HepG2 (cell line): ENCODE results near the gene SLC2A2. TPM values are rescaled to one million over a fixed set of nuclear protein-coding genes. Genes with fewer than 3 reads are reported as not detected.

Source experiments
- ARID5B ChIP-seq: IDR thresholded peaks from 2 replicates; pipeline ENCODE4 v1.4.0; 2020; ENCODE audit warnings: mild to moderate bottlenecking, missing genetic modification reagents
- EHMT2 ChIP-seq: fragments of 200-600 bp; sonication (generic); IDR thresholded peaks from 2 replicates; pipeline ENCODE4 v1.7.0; 2017; ENCODE audit warnings: antibody characterized with exemption, low read depth, low read length, borderline replicate concordance
- ELF3 ChIP-seq: IDR thresholded peaks from 2 replicates; pipeline ENCODE4 v1.6.1; 2016; ENCODE audit warnings: missing genetic modification reagents, missing compliant biosample characterization
- GATAD1 ChIP-seq: IDR thresholded peaks from 2 replicates; pipeline ENCODE4 v1.6.1; 2016; ENCODE audit warnings: missing genetic modification reagents, missing compliant biosample characterization
- KAT7 ChIP-seq: IDR thresholded peaks from 2 replicates; pipeline ENCODE4 v1.6.1; 2018; ENCODE audit warnings: borderline replicate concordance, missing compliant biosample characterization
- MIER2 ChIP-seq: IDR thresholded peaks from 2 replicates; pipeline ENCODE4 v1.6.1; 2016; ENCODE audit warnings: missing biosample characterization, missing genetic modification reagents
- NAIF1 ChIP-seq: sonication (generic); formaldehyde crosslinking; IDR thresholded peaks from 2 replicates; pipeline ENCODE4 v1.5.0; 2020; ENCODE audit warnings: mild to moderate bottlenecking, missing genetic modification reagents, borderline replicate concordance
- NCOA1 ChIP-seq: sonication (generic); formaldehyde crosslinking; IDR thresholded peaks from 2 replicates; pipeline ENCODE4 v1.9.0; 2021; ENCODE audit warnings: missing genetic modification reagents
- RAD21 ChIP-seq: fragments of 450-650 bp; formaldehyde crosslinking; IDR thresholded peaks from 2 replicates; pipeline ENCODE4 v1.5.0; 2020; ENCODE audit warnings: mild to moderate bottlenecking
- SOX5 ChIP-seq: IDR thresholded peaks from 2 replicates; pipeline ENCODE4 v1.6.1; 2016; ENCODE audit warnings: borderline replicate concordance
- SOX6 ChIP-seq, 2 experiments: fragments of 450-650 bp in 1 of 2; sonication (generic) in 1 of 2; formaldehyde crosslinking in 1 of 2; IDR thresholded peaks; 2 replicates each; pipeline versions ENCODE4 v1.4.0 to v1.6.1; 2017 to 2020; ENCODE audit warnings: antibody characterized with exemption in 1 of 2, mild to moderate bottlenecking in 1 of 2, missing genetic modification reagents in 1 of 2
- SPEN ChIP-seq: sonication (generic); formaldehyde crosslinking; IDR thresholded peaks from 2 replicates; pipeline ENCODE4 v1.5.1; 2020; ENCODE audit warnings: low read depth, mild to moderate bottlenecking, missing genetic modification reagents
- STAG1 ChIP-seq: sonication (generic); formaldehyde crosslinking; IDR thresholded peaks from 2 replicates; pipeline ENCODE4 v1.4.0; 2020; ENCODE audit warnings: missing genetic modification reagents
- THAP11 ChIP-seq: IDR thresholded peaks from 2 replicates; pipeline ENCODE4 v1.6.1; 2016; ENCODE audit warnings: missing biosample characterization, missing genetic modification reagents
- ZBED4 ChIP-seq: sonication (generic); formaldehyde crosslinking; IDR thresholded peaks from 2 replicates; pipeline ENCODE4 v1.4.0; 2020; ENCODE audit warnings: missing genetic modification reagents, borderline replicate concordance
- ZMAT5 ChIP-seq: sonication (generic); formaldehyde crosslinking; IDR thresholded peaks from 2 replicates; pipeline ENCODE4 v1.5.0; 2020; ENCODE audit warnings: mild to moderate bottlenecking, low read depth, missing genetic modification reagents, borderline replicate concordance
- ZNF446 ChIP-seq: sonication (generic); formaldehyde crosslinking; IDR thresholded peaks from 2 replicates; pipeline ENCODE4 v1.5.0; 2020; ENCODE audit warnings: mild to moderate bottlenecking, missing genetic modification reagents
- ZNF850 ChIP-seq: sonication (generic); formaldehyde crosslinking; conservative IDR thresholded peaks from 2 replicates; pipeline ENCODE4 v1.9.0; 2021; ENCODE audit warnings: mild to moderate bottlenecking, missing genetic modification reagents
- polyA plus RNA-seq, 8 experiments: library from polyadenylated mRNA; depleted of rRNA in 3 of 8; stranded (reverse) in 7 of 8; unstranded in 1 of 8; fragments of >200 nt; fragmentation: Illumina TruSeq in 4 of 8; extraction: Trizol in 4 of 8; gene quantifications; 2 replicates each; pipeline versions ENCODE4 v1.2.1 to v1.2.3, GENCODE V29; 2011 to 2016; ENCODE audit warnings: low read depth in 4 of 8, missing spikeins in 1 of 8, mixed read lengths in 1 of 8; ENCODE audit not compliant: insufficient read depth in 1 of 8
- total RNA-seq, 5 experiments: library from RNA; depleted of rRNA; stranded (reverse); fragments of >200 nt; fragmentation: Illumina TruSeq; extraction: Trizol; gene quantifications; 2 replicates each; pipeline ENCODE4 v1.2.3, GENCODE V29; 2016; ENCODE audit warnings: low read depth in 1 of 5

The SLC2A2 gene
- total and polyA plus RNA-seq, 2 of the 13 experiments (the other 11 are each of a cell fraction or from before 2014, with no cell fraction given) = 19.5 to 23.2 TPM

- TF ChIP-seq NAIF1 (CRISPR knock-in tag) = 0 out of 2 replicates have a peak, but pooled peaks have one; percentile 30
- TF ChIP-seq ZBED4 (CRISPR knock-in tag) = peak; percentile 24; the same call in 1 of the 2 replicates
- 0 out of 2 replicates have a peak, but pooled peaks have one; percentile 15 for TF ChIP-seq NCOA1 (CRISPR knock-in tag)
- no peak for TF ChIP-seq ZMAT5 (CRISPR knock-in tag)
- no peak for TF ChIP-seq ZNF446 (CRISPR knock-in tag)
- no peak for TF ChIP-seq SPEN (CRISPR knock-in tag)
- TF ChIP-seq ARID5B (CRISPR knock-in tag) = peak; percentile 62
- TF ChIP-seq THAP11 (CRISPR knock-in tag) = peak; percentile 16; the same call in 1 of the 2 replicates
- 0 out of 2 replicates have a peak, but pooled peaks have one; percentile 29 for TF ChIP-seq EHMT2
- 0 out of 2 replicates have a peak, but pooled peaks have one; percentile 14 for TF ChIP-seq MIER2 (CRISPR knock-in tag)
- peak; percentile 80 for TF ChIP-seq STAG1 (CRISPR knock-in tag)
- TF ChIP-seq SOX6 (IDR thresholded peaks at IDR 0.05) = no peak
- peak; percentile 70 for TF ChIP-seq SOX6 (CRISPR knock-in tag; IDR thresholded peaks at IDR 0.05)
- TF ChIP-seq KAT7 (CRISPR knock-in tag) = peak; percentile 63; the same call in 1 of the 2 replicates
- no peak for TF ChIP-seq ZNF850 (CRISPR knock-in tag)
- peak; percentile 36; the same call in 1 of the 2 replicates for TF ChIP-seq GATAD1
- peak; percentile 32; the same call in 1 of the 2 replicates for TF ChIP-seq ELF3 (CRISPR knock-in tag)
- peak; percentile 44; the same call in 1 of the 2 replicates for TF ChIP-seq SOX5 (CRISPR knock-in tag)
- peak; percentile 82; the same call in 1 of the 2 replicates for TF ChIP-seq RAD21
These were observed 64.7 kb downstream of the SLC2A2 start (continued) for GRCh38 chr3:170961616-170962400.
